ENCODE measurements around the gene MINPP1.

The MINPP1 gene

GRCh38 chr10:87560495-87561129 is 55.9 kb downstream of the MINPP1 start:
- TF ChIP-seq CTCF (IDR thresholded peaks at IDR 0.05; ENCODE audit: low read length) (no peak), EZH2phosphoT487 (IDR thresholded peaks at IDR 0.05; ENCODE audit: low read length) (no peak), EZH2 (optimal IDR thresholded peaks at IDR 0.05; ENCODE audit: low read depth, low read length) (no peak)
- no peak overlapping the region for H2AFZ ChIP-seq (ENCODE audit: low read length)
- H3K27me3 ChIP-seq (replicated peaks; ENCODE audit: insufficient read depth, low read length) = no peaks in the 10 kb centered on the region
- no peak for DNase-seq
- H3K79me2 ChIP-seq (ENCODE audit: low read length) = no peaks in the 10 kb centered on the region
- H3K4me1 ChIP-seq (ENCODE audit: low read length) = peaks cover 34% of the 10 kb centered on the region
- no peak overlapping the region for H3K4me2 ChIP-seq (ENCODE audit: low read depth, low read length)
- H3K9me3 ChIP-seq (replicated peaks; ENCODE audit: insufficient read depth, low read length) = no peaks in the 10 kb centered on the region
- no peaks in the 10 kb centered on the region for H3K36me3 ChIP-seq (replicated peaks; ENCODE audit: insufficient read depth, low read length)
- H3K27ac ChIP-seq (ENCODE audit: low read length) = no peak overlapping the region
- H4K20me1 ChIP-seq (ENCODE audit: insufficient read depth, low read length) = no peaks in the 10 kb centered on the region
- H3K9ac ChIP-seq (ENCODE audit: low read length) = no peak overlapping the region
- H3F3A ChIP-seq (ENCODE audit: insufficient read depth, low read length) = peaks cover 12% of the 10 kb centered on the region
- H3K9me2 ChIP-seq (replicated peaks; ENCODE audit: insufficient read depth, low read length) = no peaks in the 10 kb centered on the region
- H3K4me3 ChIP-seq (ENCODE audit: low read length) = no peak overlapping the region

GRCh38 chr10:87562750-87563149 is 58.1 kb downstream of the MINPP1 start:
- no peaks in the 10 kb centered on the region for H3K79me2 ChIP-seq (ENCODE audit: low read length)
- no peaks in the 10 kb centered on the region for H3K9me2 ChIP-seq (replicated peaks; ENCODE audit: insufficient read depth, low read length)
- TF ChIP-seq EZH2 (optimal IDR thresholded peaks at IDR 0.05; ENCODE audit: low read depth, low read length) (no peak), EZH2phosphoT487 (IDR thresholded peaks at IDR 0.05; ENCODE audit: low read length) (no peak), CTCF (IDR thresholded peaks at IDR 0.05; ENCODE audit: low read length) (no peak)
- H3K4me1 ChIP-seq (ENCODE audit: low read length) = peaks cover 29% of the 10 kb centered on the region
- H3K9me3 ChIP-seq (replicated peaks; ENCODE audit: insufficient read depth, low read length) = no peaks in the 10 kb centered on the region
- H3K27me3 ChIP-seq (replicated peaks; ENCODE audit: insufficient read depth, low read length) = no peaks in the 10 kb centered on the region
- H3K4me3 ChIP-seq (ENCODE audit: low read length) = no peak overlapping the region
- DNase-seq = no peak
- H4K20me1 ChIP-seq (ENCODE audit: insufficient read depth, low read length) = no peaks in the 10 kb centered on the region
- no peak overlapping the region for H2AFZ ChIP-seq (ENCODE audit: low read length)
- no peak overlapping the region for H3K27ac ChIP-seq (ENCODE audit: low read length)
- H3F3A ChIP-seq (ENCODE audit: insufficient read depth, low read length) = peaks cover 12% of the 10 kb centered on the region
- H3K9ac ChIP-seq (ENCODE audit: low read length) = no peak overlapping the region
- no peaks in the 10 kb centered on the region for H3K36me3 ChIP-seq (replicated peaks; ENCODE audit: insufficient read depth, low read length)
- no peak overlapping the region for H3K4me2 ChIP-seq (ENCODE audit: low read depth, low read length)

- H3K4me1 ChIP-seq (ENCODE audit: low read length) = peaks cover 9% of the 10 kb centered on the region
- no peaks in the 10 kb centered on the region for H3K9me2 ChIP-seq (replicated peaks; ENCODE audit: insufficient read depth, low read length)
- H2AFZ ChIP-seq (ENCODE audit: low read length) = no peak overlapping the region
- H3K27ac ChIP-seq (ENCODE audit: low read length) = no peak overlapping the region
- H3F3A ChIP-seq (ENCODE audit: insufficient read depth, low read length) = no peaks in the 10 kb centered on the region
- no peak overlapping the region for H3K9ac ChIP-seq (ENCODE audit: low read length)
- TF ChIP-seq EZH2phosphoT487 (IDR thresholded peaks at IDR 0.05; ENCODE audit: low read length) (no peak), CTCF (IDR thresholded peaks at IDR 0.05; ENCODE audit: low read length) (no peak), EZH2 (optimal IDR thresholded peaks at IDR 0.05; ENCODE audit: low read depth, low read length) (no peak)
- no peak for DNase-seq
- no peaks in the 10 kb centered on the region for H3K27me3 ChIP-seq (replicated peaks; ENCODE audit: insufficient read depth, low read length)
- no peaks in the 10 kb centered on the region for H3K9me3 ChIP-seq (replicated peaks; ENCODE audit: insufficient read depth, low read length)
- no peak overlapping the region for H3K4me2 ChIP-seq (ENCODE audit: low read depth, low read length)
- H3K79me2 ChIP-seq (ENCODE audit: low read length) = no peaks in the 10 kb centered on the region
- H3K36me3 ChIP-seq (replicated peaks; ENCODE audit: insufficient read depth, low read length) = no peaks in the 10 kb centered on the region
- H4K20me1 ChIP-seq (ENCODE audit: insufficient read depth, low read length) = no peaks in the 10 kb centered on the region
- H3K4me3 ChIP-seq (ENCODE audit: low read length) = no peak overlapping the region
These were observed 60.3 kb downstream of the MINPP1 start for GRCh38 chr10:87565010-87565409.

All from MM.1S (cell line).